Left lung (tissue), 10 donors: Measurements from ENCODE around the gene IRF2. TPM values are rescaled to one million over a fixed set of nuclear protein-coding genes. Genes with fewer than 3 reads are reported as not detected.

Experiments used
- ATAC-seq: fragments of 200-7000 bp; cut with Tn5 transposase; one replicate; pipeline ENCODE4 v1.9.1; 2020; ENCODE audit warnings: moderate library complexity
- DNase-seq, 4 donors: peaks; one replicate each; pipeline ENCODE4 v3.0.0-alpha.2; 2013 to 2020
- H3K27ac ChIP-seq, 2 donors: fragments of 200-600 bp; sonication (generic) in 1 of 2; one replicate each; pipeline versions ENCODE4 v1.5.0 to v1.8.0; 2020 to 2021
- H3K27me3 ChIP-seq, 2 donors: fragments of 200-600 bp; sonication (generic) in 1 of 2; one replicate each; pipeline versions ENCODE4 v1.5.0 to v1.8.0; 2020 to 2021
- H3K36me3 ChIP-seq, 2 donors: fragments of 200-600 bp; sonication (generic) in 1 of 2; one replicate each; pipeline versions ENCODE4 v1.5.0 to v1.8.0; 2020 to 2021
- H3K4me1 ChIP-seq, 2 donors: fragments of 200-600 bp; one replicate each; pipeline ENCODE4 v1.8.0; 2021
- H3K4me3 ChIP-seq, 2 donors: fragments of 200-600 bp; sonication (generic) in 1 of 2; one replicate each; pipeline versions ENCODE4 v1.5.0 to v1.8.0; 2020 to 2021; ENCODE audit warnings: mild to moderate bottlenecking in 1 of 2
- H3K9me3 ChIP-seq, 2 donors: fragments of 200-600 bp; sonication (generic) in 1 of 2; one replicate each; pipeline versions ENCODE4 v1.5.0 to v1.8.0; 2020 to 2021
- intact Hi-C, 2 donors: fragments of 100-400 bp; cut with DNase I; formaldehyde crosslinking; loops; one replicate each; pipeline versions ENCODE4 v1.11.2 to v1.14.2; 2022
- polyA plus RNA-seq, 6 donors: library from polyadenylated mRNA; unstranded; fragments of 120-200 nt; gene quantifications; one replicate each; pipeline ENCODE4 v1.2.1, GENCODE V29; 2013; ENCODE audit not compliant: insufficient read length in 6 of 6
- total RNA-seq, 2 donors: library from RNA; stranded (reverse); fragmentation: NEBNext Ultra II Directional; extraction: Animal tissue kit (Norgen Biotek cat#: 25700); gene quantifications; one replicate each; pipeline ENCODE4 v1.2.1, GENCODE V29; 2021
- TF ChIP-seq, protein P1 (sequence below), 2 donors: fragments of 200-600 bp; sonication (generic) in 1 of 2; IDR thresholded peaks; one replicate each; pipeline versions ENCODE4 v1.5.0 to v1.8.0; 2021; ENCODE audit warnings: antibody characterized with exemption in 2 of 2
- donor health status: DM: no; HTN: yes; CAD: no.
- donor health status: DM: no; HTN: no; CAD: no.

The IRF2 gene
- total and polyA plus RNA-seq, 8 donors: 32.8 to 50.2 (median 47.0) TPM

DNA sequence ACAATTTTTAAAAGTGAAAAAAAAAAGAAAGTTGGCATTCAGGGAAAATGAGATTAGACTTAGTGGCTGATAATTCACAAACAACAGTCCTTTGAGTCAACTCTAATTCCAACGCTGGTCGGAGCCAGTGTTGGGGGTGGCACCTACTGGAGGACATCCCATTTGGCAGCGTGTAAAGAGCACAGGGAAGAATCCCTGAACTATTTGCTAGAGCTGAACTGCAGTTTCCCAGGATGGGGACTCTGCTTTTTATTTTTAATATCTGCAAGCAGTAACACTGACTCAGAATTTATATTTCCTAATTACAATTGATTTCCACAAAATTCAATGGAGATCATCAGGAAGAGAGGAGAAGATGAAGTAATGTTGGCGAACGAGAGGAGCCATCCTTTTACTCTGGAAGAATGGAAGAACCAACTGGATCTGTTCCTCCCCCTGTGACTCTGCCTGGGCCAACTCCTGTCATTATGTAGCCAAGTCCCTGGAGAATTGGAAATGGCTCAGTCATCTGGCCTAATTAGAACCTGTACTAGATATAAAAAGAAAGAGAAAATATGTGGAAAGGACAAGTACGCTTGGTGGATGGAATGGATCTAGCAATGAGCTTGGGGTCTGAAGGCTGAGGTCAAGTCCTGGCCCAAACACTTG is 76.7 kb downstream of the IRF2 start:
- Histone ChIP-seq H3K4me3 (no peak overlapping the region), H3K4me1 (peaks cover 8 to 68% of the 10 kb centered on the region in 2 donors), H3K9me3 (no peaks in the 10 kb centered on the region), H3K27ac (no peak overlapping the region), H3K36me3 (peaks cover 0 to 75% of the 10 kb centered on the region in 2 donors), H3K27me3 (no peaks in the 10 kb centered on the region)
- DNase-seq: no peak
- TF ChIP-seq, protein P1, sequence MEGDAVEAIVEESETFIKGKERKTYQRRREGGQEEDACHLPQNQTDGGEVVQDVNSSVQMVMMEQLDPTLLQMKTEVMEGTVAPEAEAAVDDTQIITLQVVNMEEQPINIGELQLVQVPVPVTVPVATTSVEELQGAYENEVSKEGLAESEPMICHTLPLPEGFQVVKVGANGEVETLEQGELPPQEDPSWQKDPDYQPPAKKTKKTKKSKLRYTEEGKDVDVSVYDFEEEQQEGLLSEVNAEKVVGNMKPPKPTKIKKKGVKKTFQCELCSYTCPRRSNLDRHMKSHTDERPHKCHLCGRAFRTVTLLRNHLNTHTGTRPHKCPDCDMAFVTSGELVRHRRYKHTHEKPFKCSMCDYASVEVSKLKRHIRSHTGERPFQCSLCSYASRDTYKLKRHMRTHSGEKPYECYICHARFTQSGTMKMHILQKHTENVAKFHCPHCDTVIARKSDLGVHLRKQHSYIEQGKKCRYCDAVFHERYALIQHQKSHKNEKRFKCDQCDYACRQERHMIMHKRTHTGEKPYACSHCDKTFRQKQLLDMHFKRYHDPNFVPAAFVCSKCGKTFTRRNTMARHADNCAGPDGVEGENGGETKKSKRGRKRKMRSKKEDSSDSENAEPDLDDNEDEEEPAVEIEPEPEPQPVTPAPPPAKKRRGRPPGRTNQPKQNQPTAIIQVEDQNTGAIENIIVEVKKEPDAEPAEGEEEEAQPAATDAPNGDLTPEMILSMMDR (IDR thresholded peaks at IDR 0.05): no peak
- ATAC-seq: no peak
- intact Hi-C loops: no loop called here

GRCh38 chr4:184396570-184397515 is 77.5 kb downstream of the IRF2 start:
- Histone ChIP-seq H3K9me3 (no peaks in the 10 kb centered on the region), H3K4me1 (peaks cover 8 to 68% of the 10 kb centered on the region in 2 donors), H3K27ac (no peak overlapping the region), H3K4me3 (no peak overlapping the region), H3K27me3 (no peaks in the 10 kb centered on the region), H3K36me3 (peaks cover 0 to 76% of the 10 kb centered on the region in 2 donors)
- ATAC-seq (no peak), DNase-seq (no peak)
- intact Hi-C loops: no loop called here
- TF ChIP-seq, protein P1 (IDR thresholded peaks at IDR 0.05): no peak

GRCh38 chr4:184395971-184396391 is 78.4 kb downstream of the IRF2 start:
- no peak for ATAC-seq
- Histone ChIP-seq H3K36me3 (peaks cover 0 to 80% of the 10 kb centered on the region in 2 donors), H3K27ac (peak overlapping the region in 1 of 2 donors; percentile 88), H3K4me1 (peaks cover 4 to 66% of the 10 kb centered on the region in 2 donors), H3K27me3 (no peaks in the 10 kb centered on the region), H3K4me3 (no peak overlapping the region), H3K9me3 (no peaks in the 10 kb centered on the region)
- TF ChIP-seq, protein P1 (IDR thresholded peaks at IDR 0.05): no peak
- DNase-seq: no peak
- intact Hi-C loops: no loop called here

- H3K27me3 ChIP-seq: no peaks in the 10 kb centered on the region
- intact Hi-C loops: no loop called here
- TF ChIP-seq, protein P1 (IDR thresholded peaks at IDR 0.05): no peak
- H3K36me3 ChIP-seq: peaks cover 0 to 85% of the 10 kb centered on the region in 2 donors
- DNase-seq (no peak), ATAC-seq (no peak)
- peak overlapping the region in 1 of 2 donors; percentile 88 for H3K27ac ChIP-seq
- peaks cover 0 to 61% of the 10 kb centered on the region in 2 donors for H3K4me1 ChIP-seq
- no peaks in the 10 kb centered on the region for H3K9me3 ChIP-seq
- no peak overlapping the region for H3K4me3 ChIP-seq
These were observed 78.9 kb downstream of the IRF2 start for GRCh38 chr4:184395451-184395917.
